ENCODE measurements around the gene UGCG. TPM values are rescaled to one million over a fixed set of nuclear protein-coding genes. Genes with fewer than 3 reads are reported as not detected.
A peak's percentile ranks its signal among the peaks of the same experiment; 100 is the strongest.

The UGCG gene
- total RNA-seq, 1 experiment from 2014 or later, result 88.7 TPM

DNA sequence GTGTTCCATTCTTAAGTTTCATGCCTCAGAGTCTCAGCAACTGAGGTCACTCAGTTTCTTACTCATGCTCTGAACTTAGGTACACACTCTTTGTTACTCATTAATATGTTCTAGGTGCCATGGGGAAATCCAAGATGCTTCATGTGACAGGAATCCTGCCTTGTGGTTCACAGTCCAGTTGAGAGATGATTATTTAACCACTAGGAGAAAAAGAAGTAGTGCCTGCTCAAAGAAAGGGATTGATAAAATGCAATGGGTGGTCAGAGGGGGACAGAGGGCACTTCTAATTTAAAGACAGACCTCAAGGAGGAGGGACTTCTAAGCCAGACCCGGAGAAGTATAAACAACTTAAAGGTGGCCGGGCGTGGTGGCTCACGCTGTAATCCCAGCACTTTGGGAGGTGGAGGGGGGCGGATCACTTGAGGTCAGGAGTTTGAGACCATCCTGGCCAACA is 69.0 kb downstream of the UGCG start:
- H2AFZ ChIP-seq, result no peak overlapping the region; the same call in 1 of the 2 replicates
- H3K4me3 ChIP-seq, result no peak overlapping the region
- CTCF ChIA-PET, result no interaction called here
- intact Hi-C loops (cut with micrococcal nuclease; ENCODE audit: unreplicated experiment), result no loop called here
- no peak for TF ChIP-seq EZH2 (IDR thresholded peaks at IDR 0.05; ENCODE audit: low read depth)
- TF ChIP-seq, protein P1, sequence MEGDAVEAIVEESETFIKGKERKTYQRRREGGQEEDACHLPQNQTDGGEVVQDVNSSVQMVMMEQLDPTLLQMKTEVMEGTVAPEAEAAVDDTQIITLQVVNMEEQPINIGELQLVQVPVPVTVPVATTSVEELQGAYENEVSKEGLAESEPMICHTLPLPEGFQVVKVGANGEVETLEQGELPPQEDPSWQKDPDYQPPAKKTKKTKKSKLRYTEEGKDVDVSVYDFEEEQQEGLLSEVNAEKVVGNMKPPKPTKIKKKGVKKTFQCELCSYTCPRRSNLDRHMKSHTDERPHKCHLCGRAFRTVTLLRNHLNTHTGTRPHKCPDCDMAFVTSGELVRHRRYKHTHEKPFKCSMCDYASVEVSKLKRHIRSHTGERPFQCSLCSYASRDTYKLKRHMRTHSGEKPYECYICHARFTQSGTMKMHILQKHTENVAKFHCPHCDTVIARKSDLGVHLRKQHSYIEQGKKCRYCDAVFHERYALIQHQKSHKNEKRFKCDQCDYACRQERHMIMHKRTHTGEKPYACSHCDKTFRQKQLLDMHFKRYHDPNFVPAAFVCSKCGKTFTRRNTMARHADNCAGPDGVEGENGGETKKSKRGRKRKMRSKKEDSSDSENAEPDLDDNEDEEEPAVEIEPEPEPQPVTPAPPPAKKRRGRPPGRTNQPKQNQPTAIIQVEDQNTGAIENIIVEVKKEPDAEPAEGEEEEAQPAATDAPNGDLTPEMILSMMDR (conservative IDR thresholded peaks at IDR 0.05), result no peak
- peaks cover 13% of the 10 kb centered on the region for H3F3A ChIP-seq (ENCODE audit: insufficient read depth, low read depth)
- H3K9me2 ChIP-seq (ENCODE audit: insufficient read depth), result no peaks in the 10 kb centered on the region
- H3K4me1 ChIP-seq (replicated peaks; ENCODE audit: insufficient read depth), result peaks cover 14% of the 10 kb centered on the region; the same call in 1 of the 2 replicates
- no peaks in the 10 kb centered on the region for H3K9me3 ChIP-seq (ENCODE audit: insufficient read depth, low read depth)
- no peaks in the 10 kb centered on the region for H3K27me3 ChIP-seq (ENCODE audit: insufficient read depth, low read depth)
- no TSS peak for BruUV-seq (replicated peaks)
- H3K36me3 ChIP-seq (ENCODE audit: low read depth), result no peaks in the 10 kb centered on the region
- H4K20me1 ChIP-seq (ENCODE audit: insufficient read depth), result no peaks in the 10 kb centered on the region
- peak overlapping the region; percentile 38 for H3K27ac ChIP-seq
- POLR2A ChIA-PET (ENCODE audit: unreplicated experiment), result no interaction called here
- no peaks in the 10 kb centered on the region for H3K79me2 ChIP-seq (ENCODE audit: low read depth)
- peak in 1 of 2 experiments; percentile 87 for DNase-seq
- no peak overlapping the region for H3K4me2 ChIP-seq

- Histone ChIP-seq H3K4me1 (replicated peaks; ENCODE audit: insufficient read depth) (peaks cover 16% of the 10 kb centered on the region; the same call in 1 of the 2 replicates), H3K4me3 (no peak overlapping the region), H3K4me2 (no peak overlapping the region), H3K27ac (peak overlapping the region; percentile 38), H3K79me2 (ENCODE audit: low read depth) (no peaks in the 10 kb centered on the region), H2AFZ (no peak overlapping the region), H3K9me3 (ENCODE audit: insufficient read depth, low read depth) (no peaks in the 10 kb centered on the region), H3K36me3 (ENCODE audit: low read depth) (no peaks in the 10 kb centered on the region), H3K9me2 (ENCODE audit: insufficient read depth) (no peaks in the 10 kb centered on the region), H3K27me3 (ENCODE audit: insufficient read depth, low read depth) (no peaks in the 10 kb centered on the region), H3F3A (ENCODE audit: insufficient read depth, low read depth) (peaks cover 13% of the 10 kb centered on the region), H4K20me1 (ENCODE audit: insufficient read depth) (no peaks in the 10 kb centered on the region)
- ChIA-PET CTCF (no interaction called here), POLR2A (ENCODE audit: unreplicated experiment) (interaction anchor here (0.5 to 0.7 kb wide), 2 partner anchors 113 to 406 kb away, joined by 3 to 4 read pairs; no protein-coding TSS in a partner anchor)
- no peak for DNase-seq
- TF ChIP-seq, protein P1 (conservative IDR thresholded peaks at IDR 0.05), result no peak
- no peak for TF ChIP-seq EZH2 (IDR thresholded peaks at IDR 0.05; ENCODE audit: low read depth)
- BruUV-seq (replicated peaks), result no TSS peak
- intact Hi-C loops (cut with micrococcal nuclease; ENCODE audit: unreplicated experiment), result no loop called here
Measured at GRCh38 chr9:111966124-111966723, 69.6 kb downstream of the UGCG start.

- Histone ChIP-seq H4K20me1 (ENCODE audit: insufficient read depth) (no peaks in the 10 kb centered on the region), H2AFZ (no peak overlapping the region), H3K4me1 (replicated peaks; ENCODE audit: insufficient read depth) (peaks cover 17% of the 10 kb centered on the region; the same call in 1 of the 2 replicates), H3K27ac (no peak overlapping the region), H3F3A (ENCODE audit: insufficient read depth, low read depth) (peaks cover 13% of the 10 kb centered on the region), H3K79me2 (ENCODE audit: low read depth) (no peaks in the 10 kb centered on the region), H3K9me2 (ENCODE audit: insufficient read depth) (no peaks in the 10 kb centered on the region), H3K4me3 (no peak overlapping the region), H3K36me3 (ENCODE audit: low read depth) (no peaks in the 10 kb centered on the region), H3K27me3 (ENCODE audit: insufficient read depth, low read depth) (no peaks in the 10 kb centered on the region), H3K4me2 (no peak overlapping the region), H3K9me3 (ENCODE audit: insufficient read depth, low read depth) (no peaks in the 10 kb centered on the region)
- intact Hi-C loops (cut with micrococcal nuclease; ENCODE audit: unreplicated experiment), result no loop called here
- POLR2A ChIA-PET (ENCODE audit: unreplicated experiment), result interaction anchor here (0.5 to 0.7 kb wide), 2 partner anchors 112 to 406 kb away, joined by 3 to 4 read pairs; no protein-coding TSS in a partner anchor
- TF ChIP-seq EZH2 (IDR thresholded peaks at IDR 0.05; ENCODE audit: low read depth), result no peak
- TF ChIP-seq, protein P1 (conservative IDR thresholded peaks at IDR 0.05), result no peak
- CTCF ChIA-PET, result no interaction called here
- DNase-seq, result no peak
- BruUV-seq (replicated peaks), result no TSS peak
Measured at GRCh38 chr9:111966861-111967291, 70.3 kb downstream of the UGCG start.

All from PC-9 (cell line).